Measurements from ENCODE around the gene B3GNT2. TPM values are rescaled to one million over a fixed set of nuclear protein-coding genes. Genes with fewer than 3 reads are reported as not detected.

B3GNT2 gene
- total and polyA plus RNA-seq, 2 donors (not counting 3 experiments of a cell fraction or from before 2014, with no cell fraction given) = 9.5 to 21.2 TPM

DNA sequence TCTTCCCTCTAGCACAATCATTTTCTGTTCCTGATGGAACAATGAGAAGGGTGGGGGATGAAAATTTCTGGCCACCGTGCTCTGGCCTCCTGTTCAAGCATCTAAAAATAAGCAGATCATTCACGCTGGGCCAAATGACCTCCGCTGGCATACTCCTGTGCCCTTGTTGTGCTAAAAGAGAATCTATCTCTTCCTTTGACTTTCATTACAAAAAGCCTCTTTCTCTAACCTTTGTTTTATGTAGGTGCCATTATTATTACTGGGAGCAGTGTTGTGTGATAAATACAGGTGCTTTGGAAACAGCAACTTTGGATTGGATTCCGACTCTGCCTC is 44.6 kb upstream of the B3GNT2 start:
- BruUV-seq (replicated peaks) = no TSS peak

More for the DNA sequence above, 44.6 kb upstream of the B3GNT2 start:
- ChIA-PET CTCF (no interaction called here), POLR2A (no interaction called here)
- intact Hi-C loops (cut with micrococcal nuclease) (no loop called here), dilution Hi-C loops (cut with MboI; ENCODE audit: extremely low pct_ligation_motif_present, low sequenced_read_pairs) (no loop called here)
- H3K4me1 ChIP-seq (ENCODE audit: control insufficient read depth, extremely low read depth, insufficient read depth, low read length) = peaks cover 2% of the 10 kb centered on the region
- no peak overlapping the region for H2AFZ ChIP-seq (ENCODE audit: low read depth, low read length)
- H3K9me1 ChIP-seq (replicated peaks; ENCODE audit: control insufficient read depth, extremely low read depth, insufficient read depth, low read length) = no peaks in the 10 kb centered on the region
- no peaks in the 10 kb centered on the region for H3K79me2 ChIP-seq (ENCODE audit: control insufficient read depth, insufficient read depth, low read length)
- H3K9me3 ChIP-seq (replicated peaks; ENCODE audit: control insufficient read depth, insufficient read depth, low read length) = no peaks in the 10 kb centered on the region
- H3K9ac ChIP-seq (replicated peaks; ENCODE audit: extremely low read depth, insufficient read depth, low read length) = no peak overlapping the region
- TF ChIP-seq FOS (IDR thresholded peaks at IDR 0.05; ENCODE audit: borderline replicate concordance, insufficient read depth, low read length) = no peak
- no peak for TF ChIP-seq JUN (IDR thresholded peaks at IDR 0.05; ENCODE audit: borderline replicate concordance, insufficient read depth, insufficient read length, low read depth)
- TF ChIP-seq GATA2 (IDR thresholded peaks at IDR 0.05; ENCODE audit: insufficient read depth, insufficient read length, low read depth, low read length) = no peak
- TF ChIP-seq, protein P1, sequence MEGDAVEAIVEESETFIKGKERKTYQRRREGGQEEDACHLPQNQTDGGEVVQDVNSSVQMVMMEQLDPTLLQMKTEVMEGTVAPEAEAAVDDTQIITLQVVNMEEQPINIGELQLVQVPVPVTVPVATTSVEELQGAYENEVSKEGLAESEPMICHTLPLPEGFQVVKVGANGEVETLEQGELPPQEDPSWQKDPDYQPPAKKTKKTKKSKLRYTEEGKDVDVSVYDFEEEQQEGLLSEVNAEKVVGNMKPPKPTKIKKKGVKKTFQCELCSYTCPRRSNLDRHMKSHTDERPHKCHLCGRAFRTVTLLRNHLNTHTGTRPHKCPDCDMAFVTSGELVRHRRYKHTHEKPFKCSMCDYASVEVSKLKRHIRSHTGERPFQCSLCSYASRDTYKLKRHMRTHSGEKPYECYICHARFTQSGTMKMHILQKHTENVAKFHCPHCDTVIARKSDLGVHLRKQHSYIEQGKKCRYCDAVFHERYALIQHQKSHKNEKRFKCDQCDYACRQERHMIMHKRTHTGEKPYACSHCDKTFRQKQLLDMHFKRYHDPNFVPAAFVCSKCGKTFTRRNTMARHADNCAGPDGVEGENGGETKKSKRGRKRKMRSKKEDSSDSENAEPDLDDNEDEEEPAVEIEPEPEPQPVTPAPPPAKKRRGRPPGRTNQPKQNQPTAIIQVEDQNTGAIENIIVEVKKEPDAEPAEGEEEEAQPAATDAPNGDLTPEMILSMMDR (IDR thresholded peaks at IDR 0.05; ENCODE audit: extremely low read depth in 1 of 2, insufficient read depth in 1 of 2, low read depth in 1 of 2, low read length in 2 of 2) = no peak
- TF ChIP-seq, protein P2, sequence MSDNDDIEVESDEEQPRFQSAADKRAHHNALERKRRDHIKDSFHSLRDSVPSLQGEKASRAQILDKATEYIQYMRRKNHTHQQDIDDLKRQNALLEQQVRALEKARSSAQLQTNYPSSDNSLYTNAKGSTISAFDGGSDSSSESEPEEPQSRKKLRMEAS (IDR thresholded peaks at IDR 0.05; ENCODE audit: insufficient read depth, insufficient read length) = no peak
- no peak for TF ChIP-seq POLR2AphosphoS5 (IDR thresholded peaks at IDR 0.05; ENCODE audit: insufficient read depth, low read depth, low read length)
- TF ChIP-seq MYC (IDR thresholded peaks at IDR 0.05; ENCODE audit: low read depth, low read length) = no peak
- TF ChIP-seq EZH2 (IDR thresholded peaks at IDR 0.05; ENCODE audit: borderline replicate concordance, low read depth, low read length, severe bottlenecking) = no peak
- no peak for TF ChIP-seq POLR2A (IDR thresholded peaks at IDR 0.05; ENCODE audit: low read depth, low read length)
- no peak for DNase-seq (ENCODE audit: low read depth, low spot score)
- H3K36me3 ChIP-seq (ENCODE audit: control insufficient read depth in 2 of 2, extremely low read depth in 1 of 2, insufficient read depth in 2 of 2, low read length in 2 of 2) = no peaks in the 10 kb centered on the region
- no peaks in the 10 kb centered on the region for H4K20me1 ChIP-seq (replicated peaks; ENCODE audit: control insufficient read depth, extremely low read depth, insufficient read depth, low read length)
- no peak for FAIRE-seq
- H3K27me3 ChIP-seq (ENCODE audit: control insufficient read depth in 2 of 2, insufficient read depth in 2 of 2, low read length in 2 of 2) = no peaks in the 10 kb centered on the region
- H3K4me2 ChIP-seq (ENCODE audit: insufficient read depth, low read length) = no peak overlapping the region
- no peak overlapping the region for H3K27ac ChIP-seq (ENCODE audit: insufficient read depth, low read depth, low read length)
- H3K4me3 ChIP-seq (replicated peaks in 1 of 3; ENCODE audit: insufficient read depth in 1 of 3, low read depth in 1 of 3, low read length in 3 of 3) = no peak overlapping the region
